Measurements from ENCODE around the gene DCLRE1B. TPM values are rescaled to one million over a fixed set of nuclear protein-coding genes. Genes with fewer than 3 reads are reported as not detected.

Gene DCLRE1B
- total and polyA plus RNA-seq, 9 of the 15 experiments (the other 6 are each of a cell fraction or from before 2014, with no cell fraction given) = 10.6 to 28.8 (median 17.2) TPM

- TF ChIP-seq MYC (IDR thresholded peaks at IDR 0.05; ENCODE audit: low read depth, low read length) = peak; percentile 85
- 0 out of 2 replicates have a peak, but pooled peaks have one; percentile 35 for TF ChIP-seq MYC (CRISPR knock-in tag; IDR thresholded peaks at IDR 0.05; ENCODE audit: borderline replicate concordance, low read depth)
- no peak for TF ChIP-seq BDP1 (IDR thresholded peaks at IDR 0.05; ENCODE audit: insufficient read depth, insufficient read length)
- TF ChIP-seq SIN3A (IDR thresholded peaks at IDR 0.05; ENCODE audit: borderline replicate concordance in 2 of 2, control insufficient read depth in 1 of 2, low read depth in 2 of 2, low read length in 2 of 2) = peak; percentile 68 to 98
- TF ChIP-seq CC2D1A (IDR thresholded peaks at IDR 0.05) = peak; percentile 21; the same call in 1 of the 2 replicates
- TF ChIP-seq FUS (optimal IDR thresholded peaks at IDR 0.05; ENCODE audit: low read depth, low read length) = peak; percentile 16
- TF ChIP-seq TSC22D4 (tag; IDR thresholded peaks at IDR 0.05) = no peak
- no peak for TF ChIP-seq NCOA2 (IDR thresholded peaks at IDR 0.05; ENCODE audit: partially characterized antibody in 2 of 2)
- TF ChIP-seq HNRNPK (IDR thresholded peaks at IDR 0.05; ENCODE audit: low read depth, low read length, poor library complexity, severe bottlenecking) = peak; percentile 12
- TF ChIP-seq ARID4B (CRISPR knock-in tag; IDR thresholded peaks at IDR 0.05) = peak; percentile 99
- no peak for TF ChIP-seq SNAPC5 (CRISPR knock-in tag; IDR thresholded peaks at IDR 0.05)
- no peak for TF ChIP-seq BCL6 (CRISPR knock-in tag; IDR thresholded peaks at IDR 0.05)
- TF ChIP-seq BRF1 (IDR thresholded peaks at IDR 0.05; ENCODE audit: borderline replicate concordance, extremely low read depth, insufficient read length) = no peak
- TF ChIP-seq EWSR1 (IDR thresholded peaks at IDR 0.05; ENCODE audit: borderline replicate concordance, low read depth, partially characterized antibody) = no peak
- TF ChIP-seq JUND (IDR thresholded peaks at IDR 0.05; ENCODE audit: borderline replicate concordance, low read depth, low read length) = peak; percentile 62
- peak; percentile 88; the same call in 2 of the 3 replicates for TF ChIP-seq JUND (tag; IDR thresholded peaks at IDR 0.05; ENCODE audit: borderline replicate concordance, low read depth, low read length)
- TF ChIP-seq ZNF609 (CRISPR knock-in tag; IDR thresholded peaks at IDR 0.05; ENCODE audit: borderline replicate concordance) = no peak
- peak; percentile 54 for TF ChIP-seq PML (IDR thresholded peaks at IDR 0.05; ENCODE audit: low read length)
Measured at GRCh38 chr1:113928941-113929749, 24.0 kb downstream of the DCLRE1B start, which contains the start of gene HIPK1 (continued).

Data from K562 (cell line).